GM19193 (cell line): ENCODE results near the gene KLHL29.

Experiments used
- POLR2A ChIP-seq: IDR thresholded peaks from 4 replicates; pipeline ENCODE4 v1.6.1; 2011; ENCODE audit not compliant: insufficient read depth, insufficient read length; ENCODE audit errors: extremely low read depth

KLHL29 gene

GRCh38 chr2:23544589-23545295, 159.8 kb downstream of the KLHL29 start:
- TF ChIP-seq POLR2A: no peak

- no peak for TF ChIP-seq POLR2A
Measured at GRCh38 chr2:23545396-23545795, 160.4 kb downstream of the KLHL29 start.

DNA sequence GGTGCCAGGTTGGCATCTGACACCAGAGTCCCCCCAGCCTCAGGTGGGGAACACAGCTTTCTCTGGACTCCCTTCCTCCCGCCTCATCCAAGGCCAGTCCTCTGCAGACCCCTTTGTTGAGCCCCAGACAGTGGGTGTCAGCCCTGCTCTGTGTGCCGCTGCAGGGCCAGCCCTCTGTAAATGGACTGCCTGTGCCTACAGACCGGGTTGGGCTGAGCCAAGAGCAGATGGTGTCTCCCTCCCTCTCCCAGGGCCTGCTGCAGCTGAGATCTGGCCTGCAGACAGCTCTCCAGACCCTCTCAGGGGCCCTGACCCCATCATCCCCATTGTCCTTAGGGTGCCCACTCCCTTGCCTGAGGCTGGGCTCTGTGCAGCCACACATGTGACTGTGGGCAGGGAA, 160.8 kb downstream of the KLHL29 start:
- no peak for TF ChIP-seq POLR2A

- TF ChIP-seq POLR2A: no peak
Measured at GRCh38 chr2:23546913-23547312, 161.9 kb downstream of the KLHL29 start.

DNA sequence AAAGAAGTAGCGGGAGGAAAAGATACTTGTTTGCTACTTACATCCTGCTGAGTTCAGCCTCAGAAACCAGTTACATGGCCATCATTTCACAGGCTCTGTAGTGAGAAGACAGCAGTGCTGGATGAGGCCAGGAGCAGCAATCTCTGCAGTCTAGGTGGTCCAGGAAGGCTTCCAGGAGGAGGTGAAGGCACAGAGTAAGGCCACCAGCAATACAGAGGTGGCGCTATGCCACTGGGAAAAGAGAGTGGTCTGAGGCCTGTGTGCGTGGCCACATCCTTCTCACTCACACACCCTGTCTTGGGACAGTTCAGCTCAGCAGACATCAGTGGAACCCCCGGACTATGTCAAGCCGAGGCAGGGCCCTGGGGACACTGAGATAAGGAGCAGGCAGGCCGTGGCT, 162.7 kb downstream of the KLHL29 start:
- TF ChIP-seq POLR2A: no peak

DNA sequence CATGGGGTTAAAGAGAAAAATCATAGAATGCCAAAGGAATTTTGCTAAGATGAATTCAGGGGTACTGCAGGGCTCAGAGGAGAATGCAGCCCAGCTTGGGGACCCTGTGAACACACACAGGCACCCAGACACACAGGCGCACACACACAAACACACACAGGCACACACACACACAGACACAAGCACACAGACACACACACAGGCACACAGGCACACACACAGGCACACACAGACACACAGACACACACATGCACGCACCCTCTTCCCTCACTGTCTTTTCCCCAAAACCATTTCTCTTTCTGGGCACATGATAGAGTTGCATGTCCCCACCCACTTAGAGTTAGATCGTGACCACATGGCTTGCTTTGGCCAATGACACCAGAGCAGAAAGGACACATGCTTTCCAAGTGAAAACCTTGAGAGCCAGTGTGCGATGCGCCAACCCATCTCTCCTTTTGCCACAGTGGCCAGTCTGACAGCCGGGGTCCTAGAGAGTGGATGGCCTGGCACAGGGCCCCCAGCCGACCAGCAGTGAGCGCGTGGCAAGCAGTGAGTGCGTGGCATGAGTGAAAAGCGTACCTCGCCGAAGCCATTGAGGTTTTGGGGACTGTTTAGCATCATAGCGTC, 163.3 kb downstream of the KLHL29 start:
- no peak for TF ChIP-seq POLR2A

- no peak for TF ChIP-seq POLR2A
Measured at GRCh38 chr2:23549051-23549450, 164.1 kb downstream of the KLHL29 start.

GRCh38 chr2:23549821-23550530, 165.0 kb downstream of the KLHL29 start:
- TF ChIP-seq POLR2A: no peak

GRCh38 chr2:23550553-23550952, 165.6 kb downstream of the KLHL29 start:
- TF ChIP-seq POLR2A: no peak

GRCh38 chr2:23551875-23552274, 166.9 kb downstream of the KLHL29 start:
- TF ChIP-seq POLR2A: no peak

GRCh38 chr2:23553561-23553960, 168.6 kb downstream of the KLHL29 start:
- no peak for TF ChIP-seq POLR2A

GRCh38 chr2:23554054-23554697, 169.2 kb downstream of the KLHL29 start:
- no peak for TF ChIP-seq POLR2A

GRCh38 chr2:23555944-23556343, 171.0 kb downstream of the KLHL29 start:
- no peak for TF ChIP-seq POLR2A

- no peak for TF ChIP-seq POLR2A
Measured at GRCh38 chr2:23556929-23557328, 171.9 kb downstream of the KLHL29 start.

DNA sequence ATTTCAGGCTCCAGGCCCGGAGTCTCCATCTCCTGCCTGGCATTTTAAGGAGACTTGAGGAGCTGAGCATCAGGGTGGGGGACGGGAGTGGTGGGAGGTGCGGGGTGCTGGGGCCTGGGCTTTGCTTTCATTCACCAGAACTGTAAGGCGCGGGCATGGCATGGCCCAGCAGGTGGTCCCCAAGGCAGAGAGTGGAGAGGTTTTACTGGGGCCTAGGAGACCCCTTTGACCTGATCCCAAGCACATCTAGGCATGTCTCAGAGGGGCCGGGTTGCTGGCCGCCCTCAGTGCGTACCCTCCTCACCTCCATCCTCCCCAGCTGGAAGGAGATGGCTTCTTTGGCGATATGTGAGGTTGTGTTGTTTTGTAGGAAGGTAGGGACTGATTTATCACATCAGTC, 172.5 kb downstream of the KLHL29 start:
- TF ChIP-seq POLR2A: no peak
